Sigmoid colon (tissue), 7 donors: ENCODE results near the gene MRPL28. TPM values are rescaled to one million over a fixed set of nuclear protein-coding genes. Genes with fewer than 3 reads are reported as not detected.
"Not testable (repeated sequence)": the region's sequence is repeated elsewhere in the genome, so short reads cannot be mapped to it uniquely, and the experiment has no call there.

Source experiments
- DNase-seq: peaks from one replicate; pipeline ENCODE4 v3.0.0-alpha.2; 2019
- H3K27ac ChIP-seq, 4 donors: fragments of 200-600 bp; sonication (generic); one replicate each; pipeline ENCODE4 v1.5.1; 2016 to 2019; ENCODE audit warnings: mild to moderate bottlenecking in 1 of 4
- H3K27me3 ChIP-seq, 3 donors: fragments of 200-600 bp; sonication (generic); one replicate each; pipeline ENCODE4 v1.5.1; 2019; ENCODE audit warnings: mild to moderate bottlenecking in 1 of 3
- H3K36me3 ChIP-seq, 4 donors: fragments of 200-600 bp; sonication (generic); one replicate each; pipeline ENCODE4 v1.5.1; 2016 to 2019
- H3K4me1 ChIP-seq, 4 donors: fragments of 200-600 bp; sonication (generic); one replicate each; pipeline ENCODE4 v1.5.1; 2017 to 2019
- H3K4me3 ChIP-seq, 4 donors: fragments of 200-600 bp; sonication (generic); one replicate each; pipeline ENCODE4 v1.5.1; 2017 to 2019; ENCODE audit warnings: mild to moderate bottlenecking in 2 of 4, moderate library complexity in 1 of 4
- H3K9me3 ChIP-seq, 4 donors: fragments of 200-600 bp in 3 of 4; sonication (generic) in 3 of 4; one replicate each; pipeline versions ENCODE4 v1.5.1 to v1.6.1; 2013 to 2019
- CTCF ChIP-seq, 4 experiments: fragments of 450-650 bp in 3 of 4; fragments of 200-600 bp in 1 of 4; IDR thresholded peaks; one replicate each; pipeline ENCODE4 v1.5.1; 2016 to 2019; ENCODE audit warnings: antibody characterized with exemption in 4 of 4, mild to moderate bottlenecking in 3 of 4, moderate library complexity in 2 of 4
- EP300 ChIP-seq, 4 donors: sonication (generic); formaldehyde crosslinking; IDR thresholded peaks; one replicate each; pipeline ENCODE4 v1.6.1; 2017; ENCODE audit warnings: antibody characterized with exemption in 4 of 4
- POLR2A ChIP-seq, 2 donors: fragments of 450-650 bp; IDR thresholded peaks; one replicate each; pipeline ENCODE4 v1.6.1; 2016; ENCODE audit warnings: antibody characterized with exemption in 2 of 2, mild to moderate bottlenecking in 2 of 2, moderate library complexity in 2 of 2
- POLR2AphosphoS5 ChIP-seq, 4 donors: sonication (generic); formaldehyde crosslinking; IDR thresholded peaks; one replicate each; pipeline ENCODE4 v1.6.1; 2017; ENCODE audit warnings: antibody characterized with exemption in 4 of 4
- WGBS, 2 donors: extraction: QIAGEN DNeasy Blood & Tissue Kit; methylation state at CpG; one replicate each; pipeline ENCODE4 v1.1.7; 2013; 5-methylcytosine and 5-hydroxymethylcytosine counted together
- intact Hi-C: fragments of 100-400 bp; cut with DNase I; formaldehyde crosslinking; loops from one replicate; pipeline ENCODE4 v1.15.1; 2023
- polyA plus RNA-seq, 3 donors: library from polyadenylated mRNA; stranded (reverse); fragments of 200-250 nt; gene quantifications; one replicate each; pipeline ENCODE4 v1.2.3, GENCODE V29; 2013
- total RNA-seq, 4 donors: library from RNA; depleted of rRNA; stranded (reverse); fragments of >200 nt; gene quantifications; one replicate each; pipeline ENCODE4 v1.1.0, GENCODE V29; 2016
- donor health status: healthy with polysubstance abuse.
- donor health status: Bipolar disorder and iron deficiency.
- donor health status: healthy.

MRPL28 gene
- total and polyA plus RNA-seq, 7 donors, result 49.6 to 95.9 (median 74.5) TPM

DNA sequence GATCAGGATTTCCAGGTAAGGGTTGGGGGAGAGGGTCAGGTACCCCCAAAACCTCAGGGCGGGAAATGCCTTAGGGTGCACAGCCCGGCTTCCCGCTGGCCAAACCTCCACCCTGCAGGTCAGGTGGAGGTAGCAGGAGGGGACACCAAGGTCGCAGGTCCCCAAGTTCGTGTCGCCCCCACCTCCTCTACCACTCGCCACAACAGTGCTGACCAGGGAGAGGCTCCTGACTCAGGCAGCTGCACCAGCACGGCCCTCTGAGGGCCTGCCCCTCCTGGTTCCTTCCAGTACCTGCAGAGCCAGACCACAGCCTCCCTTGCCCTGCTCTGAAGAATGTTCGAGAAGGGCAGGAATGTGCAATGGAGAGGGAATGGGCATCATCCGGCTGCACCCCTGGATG lies 3.9 kb downstream of the MRPL28 start:
- Histone ChIP-seq H3K4me3 (no peak overlapping the region), H3K9me3 (no peaks in the 10 kb centered on the region), H3K27me3 (peaks cover 0 to 20% (median 13%) of the 10 kb centered on the region in 3 donors), H3K36me3 (peaks cover 11 to 29% (median 22%) of the 10 kb centered on the region in 4 donors), H3K4me1 (peaks cover 3 to 20% (median 18%) of the 10 kb centered on the region in 4 donors), H3K27ac (no peak overlapping the region)
- intact Hi-C loops, result no loop called here
- WGBS, 2 donors, result 92 to 95% methylated on average over 10 of the region's 10 CpGs
- TF ChIP-seq EP300 (IDR thresholded peaks at IDR 0.05) (no peak), POLR2AphosphoS5 (IDR thresholded peaks at IDR 0.05) (no peak), CTCF (IDR thresholded peaks at IDR 0.05) (no peak), POLR2A (IDR thresholded peaks at IDR 0.05) (no peak)
- no peak for DNase-seq

DNA sequence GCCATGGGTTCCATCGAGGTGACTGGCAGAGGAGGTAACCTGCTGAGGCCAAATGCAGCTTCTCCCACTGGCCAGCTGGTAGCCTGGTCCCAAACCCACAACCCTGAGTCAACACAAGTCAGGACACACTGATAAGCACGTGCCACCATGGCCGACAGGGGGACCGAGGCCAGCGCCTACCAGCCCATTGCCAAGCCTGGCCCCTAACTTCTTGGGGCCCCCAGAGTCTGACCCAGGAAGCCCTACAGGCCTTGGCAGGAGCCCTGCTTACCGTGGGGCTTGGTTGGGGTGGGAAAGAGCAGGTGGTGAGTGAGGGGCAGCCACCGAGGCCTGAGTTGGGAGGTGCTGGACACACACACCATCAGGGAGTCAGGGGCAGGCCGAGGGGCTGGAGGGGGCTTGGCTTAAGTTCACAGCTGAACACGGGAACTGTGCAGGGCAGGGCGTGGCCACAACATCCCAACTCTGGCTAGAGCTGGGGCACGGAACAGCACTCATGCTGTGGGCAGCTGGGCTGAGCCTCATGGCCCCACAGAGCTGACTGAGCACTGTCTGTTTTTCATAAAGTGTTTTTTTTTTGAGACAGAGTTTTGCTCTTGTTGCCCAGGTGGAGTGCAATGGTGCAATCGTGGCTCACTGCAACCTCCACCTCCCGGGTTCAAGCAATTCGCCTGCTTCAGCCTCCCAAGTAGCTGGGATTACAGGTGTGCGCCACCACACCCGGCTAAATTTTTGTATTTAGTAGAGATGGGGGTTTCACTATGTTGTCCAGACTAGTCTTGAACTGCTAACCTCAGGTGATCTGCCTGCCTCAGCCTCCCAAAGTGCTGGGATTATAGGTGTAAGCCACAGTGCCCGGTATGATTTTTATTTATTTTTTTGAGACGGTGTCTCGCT lies 5.5 kb downstream of the MRPL28 start:
- Histone ChIP-seq H3K4me1 (peaks cover 0 to 7% (median 7%) of the 10 kb centered on the region in 4 donors), H3K4me3 (no peak overlapping the region), H3K27ac (no peak overlapping the region), H3K27me3 (peaks cover 0 to 20% (median 13%) of the 10 kb centered on the region in 3 donors), H3K9me3 (no peaks in the 10 kb centered on the region), H3K36me3 (peaks cover 11 to 28% (median 22%) of the 10 kb centered on the region in 4 donors)
- DNase-seq, result no peak
- intact Hi-C loops, result no loop called here
- WGBS, 2 donors, result 47 to 63% methylated on average over 19 of the region's 19 CpGs
- TF ChIP-seq POLR2AphosphoS5 (IDR thresholded peaks at IDR 0.05) (peak in 1 of 4 donors; percentile 9), POLR2A (IDR thresholded peaks at IDR 0.05) (no peak), CTCF (IDR thresholded peaks at IDR 0.05) (no peak)

- 18 to 35% methylated on average over 22 to 24 of the region's 24 CpGs for WGBS, 2 donors
- H3K9me3 ChIP-seq, result no peaks in the 10 kb centered on the region
- no peak overlapping the region for H3K4me3 ChIP-seq
- peaks cover 0 to 20% (median 13%) of the 10 kb centered on the region in 3 donors for H3K27me3 ChIP-seq
- H3K27ac ChIP-seq, result no peak overlapping the region
- TF ChIP-seq POLR2A (IDR thresholded peaks at IDR 0.05) (no peak), CTCF (IDR thresholded peaks at IDR 0.05) (no peak), EP300 (IDR thresholded peaks at IDR 0.05) (no peak), POLR2AphosphoS5 (IDR thresholded peaks at IDR 0.05) (no peak)
- DNase-seq, result no peak
- intact Hi-C loops, result no loop called here
- peaks cover 11 to 27% (median 21%) of the 10 kb centered on the region in 4 donors for H3K36me3 ChIP-seq
- H3K4me1 ChIP-seq, result no peaks in the 10 kb centered on the region
Observed at GRCh38 chr16:363766-364490, 6.4 kb downstream of the MRPL28 start.

DNA sequence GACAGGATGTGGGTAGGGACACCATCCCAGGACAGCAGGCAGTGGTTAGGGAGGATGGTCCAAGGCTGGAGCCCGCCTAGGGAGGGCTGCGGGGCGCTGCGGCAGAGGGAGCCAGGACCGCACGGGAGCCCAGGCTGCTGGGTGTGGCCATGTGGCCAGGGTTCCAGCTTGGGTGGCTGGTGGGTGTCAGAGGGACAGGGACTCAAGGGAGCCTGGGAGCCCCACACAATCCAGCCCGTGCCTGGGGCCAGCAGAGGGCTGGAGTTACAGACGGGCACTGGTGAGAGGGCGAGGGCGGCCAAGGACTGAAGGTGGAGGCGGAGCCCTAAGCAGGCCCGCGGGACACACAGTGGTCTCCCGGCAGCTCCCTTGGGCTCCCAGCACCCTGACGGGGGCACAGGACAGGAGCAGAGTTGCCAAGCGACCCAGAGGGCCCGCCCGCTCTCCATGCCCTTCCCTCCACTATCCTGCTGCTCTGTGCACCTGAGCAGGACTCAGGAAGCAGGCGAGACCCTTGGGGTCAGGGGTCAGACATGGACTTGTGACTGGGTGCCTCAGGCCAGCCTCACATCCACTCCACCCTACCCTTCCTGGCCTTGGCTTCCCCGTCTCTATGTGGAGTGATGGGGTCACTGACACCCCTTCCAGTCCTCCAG lies 7.1 kb downstream of the MRPL28 start:
- TF ChIP-seq POLR2A (IDR thresholded peaks at IDR 0.05) (no peak), EP300 (IDR thresholded peaks at IDR 0.05) (no peak), POLR2AphosphoS5 (IDR thresholded peaks at IDR 0.05) (no peak), CTCF (IDR thresholded peaks at IDR 0.05) (no peak)
- no peak for DNase-seq
- peaks cover 0 to 20% (median 13%) of the 10 kb centered on the region in 3 donors for H3K27me3 ChIP-seq
- H3K4me3 ChIP-seq, result no peak overlapping the region
- no peaks in the 10 kb centered on the region for H3K9me3 ChIP-seq
- H3K36me3 ChIP-seq, result peaks cover 11 to 20% (median 15%) of the 10 kb centered on the region in 4 donors
- no peaks in the 10 kb centered on the region for H3K4me1 ChIP-seq
- 25 to 68% methylated on average over 20 of the region's 20 CpGs for WGBS, 2 donors
- intact Hi-C loops, result no loop called here
- H3K27ac ChIP-seq, result no peak overlapping the region

GRCh38 chr16:362702-362999 lies 7.7 kb downstream of the MRPL28 start:
- H3K27ac ChIP-seq, H3K4me3 ChIP-seq, H3K4me1 ChIP-seq, DNase-seq, intact Hi-C loops, H3K9me3 ChIP-seq: not testable (repeated sequence)
- Histone ChIP-seq H3K36me3 (peaks cover 5 to 14% (median 10%) of the 10 kb centered on the region in 4 donors), H3K27me3 (peaks cover 0 to 20% (median 13%) of the 10 kb centered on the region in 3 donors)
- WGBS, 2 donors, result 82 to 88% methylated on average over 24 of the region's 24 CpGs
